NCI-H1105 (cell line): ENCODE results near the gene RAP2A.

Experiments
- DNase-seq: peaks from one replicate; lab custom pipeline; 2025; lab: John Stamatoyannopoulos, UW

RAP2A gene

DNA sequence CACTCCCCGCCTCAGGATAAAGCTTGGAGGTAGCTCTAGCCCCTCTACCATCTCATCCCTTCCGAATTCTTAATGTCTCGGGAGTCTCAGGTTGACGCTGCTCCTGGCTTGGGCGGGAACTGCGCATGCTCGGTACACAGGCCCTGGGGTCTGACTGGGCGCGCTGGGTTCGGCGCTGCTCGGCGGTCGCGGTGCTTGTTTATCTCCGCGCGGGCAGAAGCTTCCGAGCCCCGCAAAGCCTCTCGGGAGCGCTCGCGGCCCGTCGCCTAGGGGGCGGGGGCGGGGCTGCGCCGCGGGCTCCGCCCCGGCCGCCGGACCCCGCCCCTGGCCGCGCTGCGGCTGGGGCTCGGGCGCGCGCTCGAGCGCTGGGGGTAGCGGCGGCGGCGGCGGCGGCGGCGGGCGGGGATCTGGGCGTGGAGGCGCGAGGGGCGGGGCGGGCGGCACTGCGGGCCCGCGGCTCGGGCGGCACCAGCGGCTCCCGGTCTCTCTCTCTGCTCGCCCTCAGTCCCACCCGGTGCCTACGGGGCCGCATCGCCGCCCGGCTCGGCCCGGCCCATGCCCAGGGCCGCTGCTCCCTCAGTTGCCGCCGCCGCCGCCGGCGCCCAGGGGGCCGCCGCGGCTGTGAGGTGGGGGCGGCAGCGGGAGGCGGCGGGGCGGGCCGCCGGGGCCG, at the start of gene RAP2A:
Gene RAP2A, plus strand, starts transcription at position 443 of the 670 bp plus-strand sequence. CDS start 302 bp downstream, outside the sequence.
- peak; percentile 73 for DNase-seq

DNA sequence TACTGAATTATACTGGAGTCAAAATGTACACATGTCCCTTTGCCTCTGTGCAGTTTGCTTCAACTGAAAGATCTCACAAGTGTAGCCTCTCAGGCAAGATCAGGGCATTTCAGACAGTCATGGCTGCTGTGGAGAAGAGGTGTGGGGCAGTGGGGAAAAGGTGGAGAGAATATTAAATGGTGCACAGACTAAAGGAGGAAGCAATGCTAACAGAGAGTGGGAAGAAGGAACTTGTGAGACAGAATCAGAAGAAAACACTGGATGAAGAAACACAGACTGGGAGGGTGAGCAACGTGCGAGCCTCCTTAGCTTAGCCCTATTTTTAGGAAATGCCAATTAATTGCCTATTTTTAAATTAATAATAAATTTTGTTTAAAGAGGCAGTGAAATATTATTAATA, 49.6 kb upstream of the RAP2A start:
- DNase-seq = no peak

DNA sequence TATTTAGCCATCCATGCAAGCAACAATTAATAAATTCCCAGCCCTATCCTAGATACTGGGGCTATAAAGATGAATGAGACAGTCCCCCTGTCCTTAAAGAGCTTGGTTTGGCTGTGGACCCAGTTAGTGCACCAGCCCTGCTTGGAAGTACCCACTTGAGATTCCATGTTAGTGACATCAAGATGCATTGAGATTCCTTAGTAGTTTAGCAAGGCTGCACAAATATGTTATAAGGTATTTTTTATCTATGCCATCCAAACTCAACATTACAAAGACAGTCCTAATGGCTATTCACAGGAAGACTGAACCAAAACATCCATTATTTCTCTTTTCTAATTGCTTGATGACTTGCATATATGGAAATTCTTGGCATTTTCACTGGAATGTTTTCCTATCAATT, 48.8 kb upstream of the RAP2A start:
- DNase-seq = no peak

DNA sequence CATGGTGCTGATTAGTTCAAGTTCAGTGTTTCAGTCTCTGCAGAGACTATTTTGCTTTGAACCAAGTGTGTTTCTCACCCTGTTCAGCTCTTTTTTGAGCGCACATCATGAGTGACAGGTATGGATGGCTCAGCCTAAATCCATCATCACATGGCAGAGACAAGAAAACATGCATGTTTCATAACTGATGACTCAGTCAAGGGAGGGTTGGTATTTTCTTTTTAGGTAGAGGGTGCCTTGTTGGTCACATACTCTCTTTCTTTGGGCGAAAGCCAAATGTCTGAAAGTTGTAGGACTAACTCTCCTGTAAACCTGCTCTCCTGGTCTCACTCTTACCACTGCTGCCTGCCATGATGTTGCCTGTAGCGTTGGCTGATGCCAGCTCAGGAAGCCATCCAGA, 48.1 kb upstream of the RAP2A start:
- no peak for DNase-seq

DNA sequence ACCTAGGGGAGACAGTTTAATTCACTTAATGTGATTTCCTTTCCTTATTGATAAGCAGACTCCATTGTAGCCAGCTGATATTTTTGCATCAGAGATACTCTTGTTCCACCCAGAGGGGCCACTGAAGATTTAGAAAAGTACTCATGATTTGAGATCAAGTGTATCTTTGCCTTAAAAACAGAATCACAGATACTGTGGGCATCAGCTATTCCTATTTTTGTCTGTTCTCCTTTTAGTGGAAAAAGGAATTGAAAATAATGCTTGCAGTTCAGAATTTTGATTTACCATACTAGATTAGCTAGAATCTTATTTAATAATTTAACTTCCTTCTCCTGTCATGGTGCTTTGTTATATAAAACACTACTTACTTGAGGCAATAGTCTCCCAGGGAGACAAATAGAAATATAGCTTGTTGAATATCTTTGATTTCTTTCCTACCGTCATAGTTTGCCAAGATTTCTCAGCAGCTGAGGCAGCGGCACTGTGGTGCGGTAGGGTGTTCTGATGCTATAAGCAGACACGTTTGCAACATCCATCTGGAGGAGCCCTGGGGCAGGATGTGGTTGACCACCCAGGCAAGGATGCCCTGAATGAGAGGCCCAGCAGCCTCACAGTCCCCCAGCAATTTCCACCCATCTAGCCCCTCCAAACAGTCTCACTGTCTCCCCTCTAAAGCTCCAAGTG, 47.0 kb upstream of the RAP2A start:
- no peak for DNase-seq

DNA sequence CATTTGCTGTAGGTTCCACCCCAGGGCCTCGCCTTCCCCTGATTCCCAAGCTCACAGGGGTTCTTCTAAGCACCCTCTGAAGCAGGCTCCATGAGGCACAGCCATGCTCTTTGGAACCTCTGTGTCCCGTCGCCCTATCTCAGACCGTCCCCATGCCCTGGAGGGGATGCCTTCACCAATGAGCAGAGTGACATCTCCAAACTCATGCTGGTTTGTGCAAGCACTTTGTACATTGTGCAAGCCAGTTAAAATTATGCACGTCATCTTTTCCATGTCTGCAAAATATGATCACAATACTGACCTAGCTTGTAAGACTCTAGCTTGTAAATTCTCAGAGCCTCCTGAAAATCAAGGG, 46.5 kb upstream of the RAP2A start:
- DNase-seq = no peak

DNA sequence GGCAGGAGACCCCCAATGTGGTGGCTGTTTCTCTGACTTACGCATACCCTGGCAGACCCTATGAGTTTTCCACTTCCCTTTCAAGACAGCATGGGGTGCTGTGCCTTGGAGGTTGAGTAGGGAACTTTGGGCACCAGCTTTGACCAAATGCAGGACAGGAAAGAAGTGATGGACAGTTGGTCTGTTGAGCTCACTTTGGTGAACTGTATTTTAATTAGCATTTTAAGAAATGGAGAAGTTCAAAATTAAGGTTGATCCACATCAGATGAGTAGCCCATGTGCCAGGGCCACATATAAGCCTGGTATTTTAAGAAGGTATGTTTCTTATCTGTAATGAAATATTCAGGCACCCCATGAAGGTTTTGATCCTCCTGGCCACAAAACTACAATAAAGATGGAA, 46.1 kb upstream of the RAP2A start:
- no peak for DNase-seq

DNA sequence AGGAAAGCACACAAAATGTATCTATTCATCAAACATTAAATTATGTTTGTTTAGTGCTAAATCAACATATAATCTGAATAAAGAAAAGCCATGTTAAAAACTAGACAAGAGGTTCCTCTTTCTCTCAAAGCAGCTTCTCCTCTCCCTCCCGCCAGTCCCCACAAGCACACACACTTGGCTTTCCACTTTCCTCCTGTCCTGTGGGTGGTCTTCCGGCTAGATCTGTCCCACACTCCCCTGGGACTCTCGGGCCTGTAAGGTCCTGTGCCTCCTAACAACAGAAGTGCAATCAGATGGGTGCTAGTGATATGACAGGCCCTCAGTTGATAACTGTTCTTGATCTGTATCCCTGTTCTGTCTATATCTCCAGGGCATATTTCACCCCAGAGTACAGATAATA, 45.6 kb upstream of the RAP2A start:
- no peak for DNase-seq

DNA sequence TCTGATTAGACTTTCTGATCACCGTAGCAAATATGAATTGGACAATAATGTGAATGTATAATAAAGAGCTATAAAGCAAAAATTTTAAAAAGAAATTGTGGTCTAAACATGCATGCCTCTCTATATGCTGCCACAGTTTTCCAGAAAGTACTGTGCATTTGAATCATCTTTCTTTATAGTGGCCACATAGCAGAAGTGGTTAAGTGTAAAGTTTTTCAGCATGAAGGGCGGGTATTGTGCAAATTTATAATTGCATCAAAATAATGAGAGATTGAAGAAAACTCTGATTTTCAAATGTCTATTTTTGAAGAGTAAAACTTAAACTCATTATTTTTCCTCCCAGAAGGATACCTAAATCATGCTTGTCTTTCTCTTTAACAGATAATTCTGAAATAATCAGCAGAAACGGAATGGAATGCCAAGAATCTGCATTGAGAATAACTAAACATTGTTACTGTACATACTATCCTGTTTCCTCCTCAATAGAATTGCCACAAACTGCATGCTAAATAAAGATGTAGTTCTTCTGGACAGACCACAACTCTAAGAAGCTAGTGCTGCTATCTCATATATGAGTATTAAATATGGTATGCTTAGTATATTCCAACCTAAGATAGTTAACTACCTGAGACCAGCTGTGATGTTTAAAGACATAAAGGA, 42.9 kb upstream of the RAP2A start:
- DNase-seq = no peak

DNA sequence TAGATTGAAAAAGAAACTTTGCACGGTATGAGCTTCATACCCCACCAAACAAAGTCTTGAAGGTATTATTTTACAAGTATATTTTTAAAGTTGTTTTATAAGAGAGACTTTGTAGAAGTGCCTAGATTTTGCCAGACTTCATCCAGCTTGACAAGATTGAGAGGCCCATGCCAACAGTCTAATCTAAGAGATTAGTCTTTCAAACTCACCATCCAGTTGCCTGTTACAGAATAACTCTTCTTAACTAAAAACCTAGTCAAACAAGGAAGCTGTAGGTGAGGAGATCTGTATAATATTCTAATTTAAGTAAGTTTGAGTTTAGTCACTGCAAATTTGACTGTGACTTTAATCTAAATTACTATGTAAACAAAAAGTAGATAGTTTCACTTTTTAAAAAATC, 41.9 kb upstream of the RAP2A start:
- DNase-seq = no peak

DNA sequence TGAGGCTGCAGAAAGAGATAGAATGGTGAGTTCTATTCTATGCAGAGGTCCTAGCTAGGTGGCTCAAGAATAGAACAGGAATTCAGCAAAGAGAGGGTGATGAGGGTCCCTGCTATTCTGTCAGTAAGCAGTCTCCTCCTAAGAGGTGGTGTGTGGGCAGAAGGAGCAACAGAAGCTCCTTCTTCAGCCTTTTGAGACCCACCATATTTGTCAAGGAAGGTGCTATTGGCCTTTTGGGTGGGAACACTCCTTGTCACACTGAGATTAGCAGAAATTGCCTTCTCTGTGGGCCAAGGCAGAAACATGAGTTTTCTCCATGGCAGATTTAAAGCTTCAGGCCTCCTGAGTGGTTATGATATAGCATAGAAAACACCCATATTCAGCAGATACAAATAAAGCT, 39.4 kb upstream of the RAP2A start:
- DNase-seq = no peak

DNA sequence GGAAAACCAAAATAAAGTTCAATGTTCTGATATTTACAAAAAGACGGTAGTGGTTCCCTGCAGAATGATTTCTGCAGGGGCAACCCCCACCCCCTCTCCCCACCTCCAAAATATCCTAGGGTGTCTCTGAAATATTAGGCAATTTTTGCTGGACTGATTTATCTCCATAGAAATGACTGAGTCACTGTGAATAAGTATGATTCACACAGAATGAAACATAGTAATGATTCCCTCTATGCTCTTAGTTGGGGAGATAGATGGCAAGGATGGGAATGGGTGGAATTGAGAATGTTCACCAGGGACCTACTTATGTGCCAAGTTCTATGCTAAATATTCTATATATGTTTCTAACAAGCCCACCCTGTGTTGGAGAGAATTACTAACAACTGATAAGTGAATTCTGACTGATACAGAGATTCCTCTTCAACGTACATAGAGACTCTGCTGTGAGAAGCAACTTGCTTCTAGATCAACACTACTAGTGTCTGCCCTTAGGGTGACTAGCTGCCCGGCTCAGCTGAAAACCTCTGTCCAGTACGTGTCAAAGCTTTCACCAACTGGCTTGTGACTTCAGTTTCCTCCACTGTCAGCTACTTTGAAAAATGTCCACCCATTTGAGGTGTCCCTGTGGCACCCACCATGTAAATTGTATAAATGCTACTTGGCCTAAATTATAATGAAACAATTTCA, 38.4 kb upstream of the RAP2A start:
- no peak for DNase-seq

DNA sequence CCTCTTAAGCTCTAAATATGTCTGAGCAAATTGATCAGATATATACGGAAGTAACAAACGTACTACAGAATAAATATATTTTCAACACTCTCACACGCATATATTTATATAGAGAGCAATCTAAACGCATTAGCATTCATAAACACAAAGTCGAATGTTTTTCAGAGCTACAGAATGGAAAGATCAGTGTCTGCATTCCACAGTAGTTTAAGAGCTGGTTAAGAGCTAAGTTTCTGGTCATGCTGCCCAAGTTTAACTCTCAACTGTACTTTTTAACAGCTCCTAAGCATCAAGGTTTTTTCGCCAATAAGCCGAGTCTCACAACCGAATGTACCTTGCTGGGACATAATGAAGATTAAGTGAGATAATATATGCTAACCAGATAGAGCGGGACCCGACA, 36.7 kb upstream of the RAP2A start:
- no peak for DNase-seq

DNA sequence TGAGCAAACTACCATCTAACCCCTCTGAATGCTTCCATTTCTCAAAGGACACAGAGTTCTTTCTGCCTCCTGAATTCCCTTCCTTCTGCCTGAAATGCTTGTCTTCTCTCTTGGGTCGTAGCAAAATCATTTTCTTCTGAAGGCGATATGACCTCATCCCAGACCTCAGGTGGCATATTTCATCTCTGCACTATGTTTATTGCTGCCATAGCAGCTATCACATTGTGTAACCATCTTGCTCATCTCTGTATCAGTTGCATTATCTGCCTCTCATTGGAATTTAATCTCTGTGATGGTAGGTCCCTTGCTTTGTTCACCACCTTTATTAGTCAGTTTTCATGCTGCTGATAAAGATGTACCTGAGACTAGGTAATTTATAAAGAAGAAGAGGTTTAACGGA, 32.5 kb upstream of the RAP2A start:
- no peak for DNase-seq

DNA sequence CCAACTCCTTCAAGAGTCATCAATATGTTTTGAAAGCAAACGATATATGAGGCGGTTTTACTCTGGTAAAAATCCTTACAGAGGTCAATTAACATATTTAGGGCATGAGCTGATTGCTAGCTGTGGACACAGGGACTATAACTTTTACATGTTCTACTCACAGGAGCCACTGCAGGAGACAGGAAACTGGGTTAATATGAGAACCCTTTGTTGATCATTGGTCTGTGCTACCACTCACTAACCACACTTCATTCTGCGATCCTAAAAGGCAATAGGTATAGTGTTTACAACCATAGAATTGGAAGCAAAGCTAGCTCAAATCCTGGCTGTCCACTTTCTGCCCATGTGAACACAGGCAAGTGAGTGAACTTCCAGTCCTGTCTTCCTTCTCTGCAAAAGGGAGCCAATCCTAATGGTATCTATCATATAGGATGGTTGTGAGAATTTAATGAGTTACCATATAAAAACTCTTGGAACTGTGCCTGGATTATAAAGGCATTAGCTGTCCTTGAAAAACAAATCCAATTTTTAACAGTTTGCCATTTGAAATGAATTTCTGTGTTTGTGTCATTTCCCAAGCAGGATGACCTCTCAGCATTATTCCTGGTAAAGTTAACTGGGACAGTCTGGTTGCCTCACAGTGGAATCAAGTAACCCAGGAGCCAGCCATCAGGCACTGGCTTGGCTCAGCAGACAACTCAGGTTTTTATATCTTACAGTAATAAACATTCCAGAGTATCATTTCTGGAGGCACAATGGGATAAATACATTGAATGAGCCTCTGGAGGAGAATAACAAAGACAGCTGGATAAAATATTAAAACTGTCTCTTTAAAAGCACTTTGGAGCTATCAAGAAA, 29.8 kb upstream of the RAP2A start:
- DNase-seq = no peak

DNA sequence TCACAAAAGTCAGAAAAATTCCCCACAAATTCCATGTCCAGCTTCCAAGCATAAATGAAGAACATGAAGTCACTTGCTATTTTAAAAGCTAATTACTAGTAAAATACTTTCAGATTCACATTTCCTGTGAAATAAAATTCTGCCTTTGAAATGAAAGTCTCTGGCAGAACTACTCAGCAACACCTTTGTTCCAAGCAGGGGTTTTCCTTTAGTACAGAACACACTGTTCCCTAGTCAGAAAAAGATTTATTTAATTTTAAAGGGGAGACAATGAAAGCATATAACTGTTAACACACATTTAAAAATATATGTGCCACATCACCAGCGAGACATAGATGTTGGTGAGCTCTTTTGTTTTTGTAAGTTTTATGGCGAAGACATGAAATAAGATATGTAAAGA, 26.4 kb upstream of the RAP2A start:
- DNase-seq = no peak

DNA sequence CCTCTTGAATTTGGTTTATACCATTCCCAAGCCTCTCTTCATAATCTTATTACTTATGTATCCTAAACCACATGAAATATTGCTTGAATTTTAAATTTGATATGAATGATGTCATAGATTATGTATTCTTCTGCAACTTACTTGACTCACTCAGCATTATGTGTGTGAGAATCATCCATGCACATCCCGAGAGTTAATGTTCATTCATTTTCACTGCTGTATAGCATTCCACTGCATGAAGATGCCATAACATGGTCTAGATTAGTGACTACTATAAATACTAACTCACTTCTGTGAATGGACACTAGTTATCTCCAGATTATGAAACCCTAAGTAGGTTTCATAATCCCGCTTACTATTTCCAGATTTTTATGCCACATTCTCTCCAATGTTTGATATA, 25.0 kb upstream of the RAP2A start:
- DNase-seq = no peak

DNA sequence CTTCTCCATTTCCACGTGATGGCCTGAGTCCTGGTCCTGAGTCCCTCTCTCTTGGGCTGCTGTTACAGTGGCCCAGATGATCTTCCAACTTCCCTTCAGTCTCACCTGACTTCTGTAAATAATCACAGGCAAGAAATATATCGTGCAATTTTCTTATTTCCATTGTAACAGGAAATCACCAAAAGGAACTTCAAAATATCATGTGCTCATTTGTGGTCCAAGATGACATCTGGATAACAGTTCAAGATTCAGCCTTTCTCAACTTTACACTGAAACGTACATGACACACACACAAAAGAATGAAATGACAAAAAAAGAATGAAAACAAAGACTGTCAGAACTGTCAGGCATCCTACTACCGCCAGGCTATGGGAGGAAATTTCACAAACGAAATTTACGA, 22.0 kb upstream of the RAP2A start:
- DNase-seq = no peak

DNA sequence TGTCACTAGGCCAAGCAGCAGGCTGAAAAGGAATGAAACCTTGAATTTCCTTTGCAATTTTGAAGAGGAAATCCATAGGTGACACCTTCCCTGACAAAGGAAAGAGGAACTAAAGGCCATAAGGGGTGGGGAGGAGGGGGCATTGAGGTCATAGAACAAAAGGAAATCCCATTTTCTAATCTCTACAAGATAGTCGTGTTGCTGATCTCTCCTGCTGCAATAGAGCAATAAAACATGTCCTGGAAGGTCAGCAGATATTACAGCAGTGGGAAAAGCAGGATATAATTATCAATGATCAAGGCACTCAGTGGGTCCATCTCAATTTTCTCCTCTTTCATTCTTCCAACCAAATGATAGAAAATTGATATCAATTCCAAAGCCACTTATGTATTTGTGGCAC, 20.3 kb upstream of the RAP2A start:
- no peak for DNase-seq

DNA sequence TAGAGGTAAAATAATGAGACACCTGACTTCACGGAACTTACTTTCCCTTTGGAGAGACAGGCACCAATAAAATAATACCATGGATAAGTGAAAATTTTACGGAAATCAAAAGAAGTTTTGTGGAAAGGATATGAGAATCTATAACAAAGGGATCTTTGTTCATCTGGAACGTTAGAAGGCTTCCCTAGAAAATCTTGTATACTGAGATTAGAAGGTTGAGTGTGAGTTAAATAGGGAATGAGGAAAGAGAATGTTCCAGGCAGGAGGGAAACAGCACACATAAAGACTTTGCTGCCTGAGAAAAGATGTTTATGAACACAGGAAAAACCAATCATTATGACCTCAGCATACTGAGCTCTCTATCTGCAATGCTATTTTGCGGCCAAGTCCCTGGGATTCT, 19.6 kb upstream of the RAP2A start:
- no peak for DNase-seq

DNA sequence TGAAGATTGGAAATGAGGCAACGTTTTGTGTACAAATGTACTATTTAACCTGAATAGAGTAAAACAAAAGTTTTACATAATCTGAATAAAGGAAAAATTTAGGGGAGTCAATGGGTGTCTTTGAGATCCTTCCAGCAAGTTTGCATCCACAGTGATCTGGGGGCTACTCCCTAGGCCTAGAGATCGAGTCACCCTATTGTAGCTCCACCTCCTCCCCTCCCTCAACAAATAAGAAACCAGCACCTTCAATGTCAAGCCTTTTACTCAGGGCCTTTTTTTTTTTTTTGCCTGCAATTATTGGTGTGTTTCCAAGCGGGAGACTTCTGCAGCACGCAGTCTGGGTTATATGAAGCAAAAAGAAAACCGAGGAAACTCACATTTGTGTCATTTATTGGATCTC, 16.3 kb upstream of the RAP2A start:
- DNase-seq = no peak
